ENCODE data around the gene ENOX2.

DNA sequence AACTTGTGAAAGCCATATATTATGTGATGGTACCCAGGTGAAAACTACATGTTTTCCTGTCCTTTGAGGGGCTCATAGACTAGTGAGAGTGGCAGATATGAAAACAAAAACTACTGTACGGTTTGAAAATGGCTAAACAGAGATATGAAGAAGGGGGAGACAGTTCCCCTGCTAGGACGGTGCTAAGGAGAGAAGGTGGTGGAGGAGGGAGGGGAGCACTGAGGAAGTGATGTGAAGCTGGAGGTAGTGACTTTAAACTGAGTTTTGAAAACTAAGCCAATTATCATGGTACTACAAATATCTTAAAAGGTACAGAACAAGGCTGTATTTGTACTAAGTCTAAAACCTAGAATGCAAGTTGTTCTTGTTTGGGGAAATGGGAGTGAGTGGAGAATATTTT is 188.3 kb downstream of the ENOX2 start:
- no peak for TF ChIP-seq EZH2 (IDR thresholded peaks at IDR 0.05; ENCODE audit: low read depth)
- TF ChIP-seq, protein P1, sequence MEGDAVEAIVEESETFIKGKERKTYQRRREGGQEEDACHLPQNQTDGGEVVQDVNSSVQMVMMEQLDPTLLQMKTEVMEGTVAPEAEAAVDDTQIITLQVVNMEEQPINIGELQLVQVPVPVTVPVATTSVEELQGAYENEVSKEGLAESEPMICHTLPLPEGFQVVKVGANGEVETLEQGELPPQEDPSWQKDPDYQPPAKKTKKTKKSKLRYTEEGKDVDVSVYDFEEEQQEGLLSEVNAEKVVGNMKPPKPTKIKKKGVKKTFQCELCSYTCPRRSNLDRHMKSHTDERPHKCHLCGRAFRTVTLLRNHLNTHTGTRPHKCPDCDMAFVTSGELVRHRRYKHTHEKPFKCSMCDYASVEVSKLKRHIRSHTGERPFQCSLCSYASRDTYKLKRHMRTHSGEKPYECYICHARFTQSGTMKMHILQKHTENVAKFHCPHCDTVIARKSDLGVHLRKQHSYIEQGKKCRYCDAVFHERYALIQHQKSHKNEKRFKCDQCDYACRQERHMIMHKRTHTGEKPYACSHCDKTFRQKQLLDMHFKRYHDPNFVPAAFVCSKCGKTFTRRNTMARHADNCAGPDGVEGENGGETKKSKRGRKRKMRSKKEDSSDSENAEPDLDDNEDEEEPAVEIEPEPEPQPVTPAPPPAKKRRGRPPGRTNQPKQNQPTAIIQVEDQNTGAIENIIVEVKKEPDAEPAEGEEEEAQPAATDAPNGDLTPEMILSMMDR (conservative IDR thresholded peaks at IDR 0.05) = no peak

Measured in PC-9 (cell line).